ENCODE data around the gene AKAP10. TPM values are rescaled to one million over a fixed set of nuclear protein-coding genes. Genes with fewer than 3 reads are reported as not detected.

The AKAP10 gene
- total RNA-seq, 1 experiment from 2014 or later, result 23.3 TPM

- H3K4me1 ChIP-seq (ENCODE audit: insufficient read depth, low read length), result no peaks in the 10 kb centered on the region
- POLR2A ChIA-PET (ENCODE audit: unreplicated experiment), result no interaction called here
- TF ChIP-seq EZH2 (IDR thresholded peaks at IDR 0.05; ENCODE audit: low read length, unreplicated experiment), result no peak
- TF ChIP-seq CTCF (conservative IDR thresholded peaks at IDR 0.05; ENCODE audit: low read depth, low read length), result no peak
- TF ChIP-seq EZH2phosphoT487 (IDR thresholded peaks at IDR 0.05; ENCODE audit: borderline replicate concordance, low read length), result no peak
- no peak overlapping the region for H3K9ac ChIP-seq (ENCODE audit: low read length)
- no peak overlapping the region for H2AFZ ChIP-seq (ENCODE audit: low read length)
- no peaks in the 10 kb centered on the region for H3K9me2 ChIP-seq (replicated peaks; ENCODE audit: low read length)
- no TSS peak for BruUV-seq (replicated peaks)
- H3F3A ChIP-seq (ENCODE audit: low read length, unreplicated experiment), result no peaks in the 10 kb centered on the region
- peaks cover 74% of the 10 kb centered on the region for H3K79me2 ChIP-seq (ENCODE audit: low read length)
- intact Hi-C loops (cut with micrococcal nuclease), result no loop called here
- no peaks in the 10 kb centered on the region for H3K9me3 ChIP-seq (ENCODE audit: low read length)
- peaks cover 10% of the 10 kb centered on the region; the same call in 1 of the 2 replicates for H4K20me1 ChIP-seq (ENCODE audit: low read length)
- no peaks in the 10 kb centered on the region for H3K27me3 ChIP-seq (ENCODE audit: low read length)
- H3K4me3 ChIP-seq (ENCODE audit: low read length), result no peak overlapping the region
- ATAC-seq (no peak), DNase-seq (no peak)
- H3K36me3 ChIP-seq (ENCODE audit: low read depth, low read length), result peaks cover 18% of the 10 kb centered on the region; the same call in 1 of the 2 replicates
- no peak overlapping the region for H3K4me2 ChIP-seq (ENCODE audit: low read length)
- no peak overlapping the region for H3K27ac ChIP-seq (ENCODE audit: low read length)
- CTCF ChIA-PET, result no interaction called here
Measured at GRCh38 chr17:19948116-19948943, 29.3 kb downstream of the AKAP10 start.

GRCh38 chr17:19946921-19947320 lies 30.7 kb downstream of the AKAP10 start:
- Histone ChIP-seq H3K9me3 (ENCODE audit: low read length) (no peaks in the 10 kb centered on the region), H3K36me3 (ENCODE audit: low read depth, low read length) (peaks cover 18% of the 10 kb centered on the region; the same call in 1 of the 2 replicates), H3K27me3 (ENCODE audit: low read length) (no peaks in the 10 kb centered on the region), H3K4me1 (ENCODE audit: insufficient read depth, low read length) (peaks cover 13% of the 10 kb centered on the region), H4K20me1 (ENCODE audit: low read length) (peaks cover 13% of the 10 kb centered on the region), H3K79me2 (ENCODE audit: low read length) (peaks cover 74% of the 10 kb centered on the region), H3K4me3 (ENCODE audit: low read length) (no peak overlapping the region), H3F3A (ENCODE audit: low read length, unreplicated experiment) (peaks cover 2% of the 10 kb centered on the region), H2AFZ (ENCODE audit: low read length) (no peak overlapping the region), H3K4me2 (ENCODE audit: low read length) (no peak overlapping the region), H3K9me2 (replicated peaks; ENCODE audit: low read length) (no peaks in the 10 kb centered on the region), H3K27ac (ENCODE audit: low read length) (no peak overlapping the region), H3K9ac (ENCODE audit: low read length) (no peak overlapping the region)
- ChIA-PET CTCF (no interaction called here), POLR2A (ENCODE audit: unreplicated experiment) (no interaction called here)
- DNase-seq (no peak), ATAC-seq (no peak)
- no peak for TF ChIP-seq EZH2phosphoT487 (IDR thresholded peaks at IDR 0.05; ENCODE audit: borderline replicate concordance, low read length)
- no peak for TF ChIP-seq CTCF (conservative IDR thresholded peaks at IDR 0.05; ENCODE audit: low read depth, low read length)
- no peak for TF ChIP-seq EZH2 (IDR thresholded peaks at IDR 0.05; ENCODE audit: low read length, unreplicated experiment)
- intact Hi-C loops (cut with micrococcal nuclease), result no loop called here
- BruUV-seq (replicated peaks), result no TSS peak

- H3K9me2 ChIP-seq (replicated peaks; ENCODE audit: low read length), result no peaks in the 10 kb centered on the region
- no peak overlapping the region for H3K4me2 ChIP-seq (ENCODE audit: low read length)
- H2AFZ ChIP-seq (ENCODE audit: low read length), result no peak overlapping the region
- ATAC-seq (no peak), DNase-seq (no peak)
- no peak for TF ChIP-seq EZH2 (IDR thresholded peaks at IDR 0.05; ENCODE audit: low read length, unreplicated experiment)
- no peak for TF ChIP-seq CTCF (conservative IDR thresholded peaks at IDR 0.05; ENCODE audit: low read depth, low read length)
- no peak for TF ChIP-seq EZH2phosphoT487 (IDR thresholded peaks at IDR 0.05; ENCODE audit: borderline replicate concordance, low read length)
- no peak overlapping the region for H3K9ac ChIP-seq (ENCODE audit: low read length)
- H3K36me3 ChIP-seq (ENCODE audit: low read depth, low read length), result peaks cover 24% of the 10 kb centered on the region; the same call in 1 of the 2 replicates
- peaks cover 74% of the 10 kb centered on the region for H3K79me2 ChIP-seq (ENCODE audit: low read length)
- peaks cover 18% of the 10 kb centered on the region for H3F3A ChIP-seq (ENCODE audit: low read length, unreplicated experiment)
- H3K27ac ChIP-seq (ENCODE audit: low read length), result no peak overlapping the region
- no peak overlapping the region for H3K4me3 ChIP-seq (ENCODE audit: low read length)
- ChIA-PET POLR2A (ENCODE audit: unreplicated experiment) (no interaction called here), CTCF (no interaction called here)
- H4K20me1 ChIP-seq (ENCODE audit: low read length), result peaks cover 27% of the 10 kb centered on the region
- BruUV-seq (replicated peaks), result no TSS peak
- H3K9me3 ChIP-seq (ENCODE audit: low read length), result no peaks in the 10 kb centered on the region
- no peaks in the 10 kb centered on the region for H3K27me3 ChIP-seq (ENCODE audit: low read length)
- H3K4me1 ChIP-seq (ENCODE audit: insufficient read depth, low read length), result peaks cover 31% of the 10 kb centered on the region
- intact Hi-C loops (cut with micrococcal nuclease), result no loop called here
Measured at GRCh38 chr17:19945009-19945626, 32.5 kb downstream of the AKAP10 start.

Measured in PC-3 (cell line).